ENCODE data around the gene PRKACA.

PRKACA gene

GRCh38 chr19:14096272-14096992 is 21.1 kb downstream of the PRKACA start:
- DNase-seq (ENCODE audit: low read depth in 2 of 2, low spot score in 1 of 2) = no peak

GRCh38 chr19:14094854-14095253 is 22.7 kb downstream of the PRKACA start:
- no peak for DNase-seq (ENCODE audit: low read depth in 2 of 2, low spot score in 1 of 2)

- DNase-seq (ENCODE audit: low read depth in 2 of 2, low spot score in 1 of 2) = no peak
Observed at GRCh38 chr19:14093117-14093823, 24.3 kb downstream of the PRKACA start.

DNA sequence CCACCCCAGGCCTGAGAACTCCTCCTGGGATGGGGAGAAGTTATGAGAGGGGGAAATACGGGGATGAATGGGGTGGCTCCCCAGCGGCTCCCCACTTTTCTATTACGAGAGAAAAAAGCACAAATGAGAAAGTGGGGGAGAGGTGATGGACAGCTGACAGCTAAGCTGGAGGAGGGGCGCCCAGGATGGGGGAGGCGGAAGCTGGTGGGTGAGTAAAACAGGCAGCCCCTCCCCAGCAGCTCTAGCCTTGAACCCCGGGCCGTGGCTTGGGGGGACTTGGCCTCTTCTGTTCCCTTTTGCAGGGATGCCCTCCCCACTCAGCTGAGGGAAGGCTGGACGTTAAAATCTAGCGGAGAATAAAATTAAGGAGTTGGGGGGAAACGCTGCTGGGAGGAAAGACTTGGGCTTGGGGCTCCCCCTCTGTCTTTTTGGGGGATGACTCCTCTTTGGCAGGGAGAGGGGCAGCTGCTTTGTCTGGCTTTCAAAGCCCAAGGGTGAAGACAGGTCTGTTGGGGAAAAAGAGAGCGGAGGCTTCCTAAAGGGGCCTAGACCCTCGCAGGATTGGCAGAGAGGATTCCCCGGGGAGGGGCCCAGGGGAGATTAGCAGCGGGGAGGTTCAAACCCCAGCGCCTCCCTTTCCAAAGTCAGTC is 25.6 kb downstream of the PRKACA start:
- no peak for DNase-seq (ENCODE audit: low read depth in 2 of 2, low spot score in 1 of 2)

GRCh38 chr19:14091081-14091812 is 26.3 kb downstream of the PRKACA start:
- no peak for DNase-seq (ENCODE audit: low read depth in 2 of 2, low spot score in 1 of 2)

GRCh38 chr19:14090509-14091080 is 27.0 kb downstream of the PRKACA start, which contains the start of gene SAMD1:
Gene SAMD1 (minus strand): TSS chr19:14090751.
- peak; percentile 74 to 78 for DNase-seq (ENCODE audit: low read depth in 2 of 2, low spot score in 1 of 2)

- DNase-seq (ENCODE audit: low read depth in 2 of 2, low spot score in 1 of 2) = no peak
Observed at GRCh38 chr19:14089662-14090508, 27.7 kb downstream of the PRKACA start.

GRCh38 chr19:14089412-14089661 is 28.2 kb downstream of the PRKACA start:
- DNase-seq (ENCODE audit: low read depth in 2 of 2, low spot score in 1 of 2) = no peak

GRCh38 chr19:14088634-14089411 is 28.7 kb downstream of the PRKACA start:
- DNase-seq (ENCODE audit: low read depth in 2 of 2, low spot score in 1 of 2) = no peak

- DNase-seq (ENCODE audit: low read depth in 2 of 2, low spot score in 1 of 2) = no peak
Observed at GRCh38 chr19:14086098-14086497, 31.5 kb downstream of the PRKACA start.

DNA sequence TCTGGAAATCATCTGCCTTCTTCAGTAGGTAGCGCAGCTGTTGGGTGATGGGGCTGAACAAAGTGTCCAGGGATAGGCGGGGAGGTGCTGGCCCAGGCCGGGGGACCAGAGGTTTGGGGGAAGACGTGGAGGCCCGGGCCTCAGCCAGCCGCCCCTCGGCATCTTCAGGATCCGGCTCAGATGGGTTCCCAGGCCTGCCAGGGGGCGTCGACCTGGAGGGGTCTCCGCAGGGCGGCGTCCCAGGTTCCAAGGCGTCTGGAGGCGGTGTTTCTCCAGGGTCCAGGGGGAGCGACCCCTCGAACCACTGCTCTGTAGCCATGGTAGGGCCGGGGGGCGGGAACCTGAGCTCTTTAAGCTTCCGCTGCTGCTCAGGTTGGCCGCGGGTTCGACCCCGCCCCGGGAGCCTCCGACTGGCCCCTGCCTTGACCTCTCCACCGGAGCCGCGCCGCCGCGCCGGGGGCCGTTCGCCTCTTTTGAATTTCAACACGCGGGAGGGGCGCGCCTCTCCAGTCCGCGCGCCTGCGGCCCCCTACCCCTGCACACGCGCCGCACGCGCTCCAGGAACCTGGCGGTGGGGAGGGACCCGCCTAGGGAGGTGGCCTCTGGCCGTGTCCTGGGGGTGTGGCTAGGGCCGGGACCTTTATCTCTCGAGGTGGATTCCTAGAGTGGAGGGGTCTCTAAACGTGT is 32.1 kb downstream of the PRKACA start, which contains the start of gene C19orf67:
C19orf67 (minus strand) TSS at position 475 of the 687 bp plus-strand sequence; CDS start at position 319, 156 bp downstream.
- DNase-seq (ENCODE audit: low read depth in 2 of 2, low spot score in 1 of 2) = no peak

DNA sequence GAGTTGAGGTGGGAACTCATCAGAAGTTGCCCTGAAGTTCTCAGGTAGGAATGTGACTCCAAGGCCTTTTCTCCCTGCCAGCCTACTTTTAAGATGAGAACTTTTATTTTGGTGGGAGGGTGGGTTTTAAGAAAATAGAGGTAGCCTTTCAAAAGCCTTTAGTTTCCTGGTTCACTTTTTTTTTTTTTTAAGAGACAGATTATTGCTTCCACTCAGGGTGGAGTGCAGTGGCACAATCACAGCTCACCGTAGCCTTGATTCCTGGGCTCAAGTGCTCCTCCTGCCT is 34.9 kb downstream of the PRKACA start:
- no peak for DNase-seq (ENCODE audit: low read depth in 2 of 2, low spot score in 1 of 2)

GRCh38 chr19:14081797-14082674 is 35.5 kb downstream of the PRKACA start:
- DNase-seq (ENCODE audit: low read depth in 2 of 2, low spot score in 1 of 2) = no peak

- peak; percentile 99 to 100 for DNase-seq (ENCODE audit: low read depth in 2 of 2, low spot score in 1 of 2)
Observed at GRCh38 chr19:14080887-14081796, 36.4 kb downstream of the PRKACA start.

DNA sequence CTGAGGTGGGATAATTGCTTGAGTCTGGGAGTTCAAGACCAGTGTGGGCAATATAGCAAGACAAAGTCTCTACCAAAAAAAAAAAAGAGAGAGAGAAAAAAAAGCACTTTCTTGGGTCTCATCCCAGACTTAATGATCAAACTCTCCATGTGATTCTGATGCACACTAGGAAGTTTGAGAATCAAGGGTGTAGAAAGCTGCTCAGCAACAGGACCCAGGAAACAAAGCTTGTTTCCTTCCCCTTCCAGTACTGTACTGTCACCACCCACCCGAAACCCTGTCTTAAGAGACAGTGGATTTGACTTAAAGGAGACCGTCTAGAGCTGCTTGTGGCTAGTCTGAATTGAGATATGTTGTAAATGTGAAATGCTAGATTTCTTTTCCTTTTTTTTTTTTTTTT is 39.2 kb downstream of the PRKACA start:
- DNase-seq (ENCODE audit: low read depth in 2 of 2, low spot score in 1 of 2) = no peak

GRCh38 chr19:14073925-14074838 is 43.4 kb downstream of the PRKACA start:
- no peak for DNase-seq (ENCODE audit: low read depth in 2 of 2, low spot score in 1 of 2)
